Lower lobe of right lung (tissue), 2 donors: ENCODE results near the gene PAX7. TPM values are rescaled to one million over a fixed set of nuclear protein-coding genes. Genes with fewer than 3 reads are reported as not detected.

ENCODE experiments used
- ATAC-seq, 2 donors: fragments of 200-7000 bp; cut with Tn5 transposase; one replicate each; pipeline ENCODE4 v1.9.1; 2020 to 2022; ENCODE audit warnings: mild to moderate bottlenecking in 2 of 2, moderate library complexity in 2 of 2
- DNase-seq: peaks from one replicate; pipeline ENCODE4 v3.0.0-alpha.2; 2020
- H3K27ac ChIP-seq: fragments of 200-600 bp; one replicate; pipeline ENCODE4 v1.8.0; 2022
- H3K27me3 ChIP-seq: fragments of 200-600 bp; one replicate; pipeline ENCODE4 v1.8.0; 2022; ENCODE audit warnings: low read depth
- H3K36me3 ChIP-seq: fragments of 200-600 bp; one replicate; pipeline ENCODE4 v1.8.0; 2022; ENCODE audit warnings: mild to moderate bottlenecking
- H3K4me1 ChIP-seq: fragments of 200-600 bp; one replicate; pipeline ENCODE4 v1.8.0; 2022
- H3K4me3 ChIP-seq: fragments of 200-600 bp; one replicate; pipeline ENCODE4 v1.8.0; 2022; ENCODE audit warnings: mild to moderate bottlenecking
- H3K9me3 ChIP-seq: fragments of 200-600 bp; one replicate; pipeline ENCODE4 v1.8.0; 2022
- CTCF ChIP-seq: fragments of 200-600 bp; IDR thresholded peaks from one replicate; pipeline ENCODE4 v1.8.0; 2022; ENCODE audit warnings: antibody characterized with exemption, mild to moderate bottlenecking
- intact Hi-C: fragments of 100-400 bp; cut with DNase I; formaldehyde crosslinking; loops from one replicate; pipeline ENCODE4 v1.11.0; 2022
- total RNA-seq: library from RNA; stranded (reverse); fragmentation: NEBNext Ultra II Directional; extraction: Animal tissue kit (Norgen Biotek cat#: 25700); gene quantifications from one replicate; pipeline ENCODE4 v1.2.1, GENCODE V29; 2021
- donor health status: DM: no; HTN: yes; CAD: no; lungs with severe emphysema.

The PAX7 gene
- total RNA-seq, 1 donor from 2014 or later = not detected

- Histone ChIP-seq H3K4me1 (no peaks in the 10 kb centered on the region), H3K36me3 (no peaks in the 10 kb centered on the region), H3K9me3 (no peaks in the 10 kb centered on the region), H3K4me3 (no peak overlapping the region), H3K27me3 (peaks cover 33% of the 10 kb centered on the region), H3K27ac (no peak overlapping the region)
- DNase-seq (no peak), ATAC-seq (no peak)
- intact Hi-C loops = no loop called here
- no peak for TF ChIP-seq CTCF
Measured at GRCh38 chr1:18732686-18733085, 102.0 kb downstream of the PAX7 start.

GRCh38 chr1:18734001-18734400 lies 103.4 kb downstream of the PAX7 start:
- no peak for TF ChIP-seq CTCF
- DNase-seq = no peak
- Histone ChIP-seq H3K4me3 (no peak overlapping the region), H3K27ac (no peak overlapping the region), H3K4me1 (no peaks in the 10 kb centered on the region), H3K9me3 (no peaks in the 10 kb centered on the region), H3K36me3 (no peaks in the 10 kb centered on the region), H3K27me3 (peaks cover 33% of the 10 kb centered on the region)
- ATAC-seq = no peak
- intact Hi-C loops = no loop called here

- DNase-seq (no peak), ATAC-seq (no peak)
- Histone ChIP-seq H3K36me3 (no peaks in the 10 kb centered on the region), H3K4me3 (no peak overlapping the region), H3K27me3 (peaks cover 39% of the 10 kb centered on the region), H3K9me3 (no peaks in the 10 kb centered on the region), H3K4me1 (no peaks in the 10 kb centered on the region), H3K27ac (no peak overlapping the region)
- TF ChIP-seq CTCF = no peak
- intact Hi-C loops = no loop called here
Measured at GRCh38 chr1:18734461-18735223, 104.0 kb downstream of the PAX7 start.

- ATAC-seq = no peak
- Histone ChIP-seq H3K36me3 (no peaks in the 10 kb centered on the region), H3K4me3 (no peak overlapping the region), H3K27me3 (peaks cover 46% of the 10 kb centered on the region), H3K9me3 (no peaks in the 10 kb centered on the region), H3K27ac (no peak overlapping the region), H3K4me1 (no peaks in the 10 kb centered on the region)
- intact Hi-C loops = no loop called here
- no peak for DNase-seq
- TF ChIP-seq CTCF = no peak
Measured at GRCh38 chr1:18735224-18735997, 104.8 kb downstream of the PAX7 start.

- no peaks in the 10 kb centered on the region for H3K4me1 ChIP-seq
- no peak for TF ChIP-seq CTCF
- H3K9me3 ChIP-seq = no peaks in the 10 kb centered on the region
- no peak overlapping the region for H3K4me3 ChIP-seq
- H3K36me3 ChIP-seq = no peaks in the 10 kb centered on the region
- intact Hi-C loops = no loop called here
- peaks cover 46% of the 10 kb centered on the region for H3K27me3 ChIP-seq
- ATAC-seq (no peak), DNase-seq (no peak)
- H3K27ac ChIP-seq = no peak overlapping the region
Measured at GRCh38 chr1:18736958-18737357, 106.3 kb downstream of the PAX7 start.
